ENCODE measurements around the gene CETP.

DNA sequence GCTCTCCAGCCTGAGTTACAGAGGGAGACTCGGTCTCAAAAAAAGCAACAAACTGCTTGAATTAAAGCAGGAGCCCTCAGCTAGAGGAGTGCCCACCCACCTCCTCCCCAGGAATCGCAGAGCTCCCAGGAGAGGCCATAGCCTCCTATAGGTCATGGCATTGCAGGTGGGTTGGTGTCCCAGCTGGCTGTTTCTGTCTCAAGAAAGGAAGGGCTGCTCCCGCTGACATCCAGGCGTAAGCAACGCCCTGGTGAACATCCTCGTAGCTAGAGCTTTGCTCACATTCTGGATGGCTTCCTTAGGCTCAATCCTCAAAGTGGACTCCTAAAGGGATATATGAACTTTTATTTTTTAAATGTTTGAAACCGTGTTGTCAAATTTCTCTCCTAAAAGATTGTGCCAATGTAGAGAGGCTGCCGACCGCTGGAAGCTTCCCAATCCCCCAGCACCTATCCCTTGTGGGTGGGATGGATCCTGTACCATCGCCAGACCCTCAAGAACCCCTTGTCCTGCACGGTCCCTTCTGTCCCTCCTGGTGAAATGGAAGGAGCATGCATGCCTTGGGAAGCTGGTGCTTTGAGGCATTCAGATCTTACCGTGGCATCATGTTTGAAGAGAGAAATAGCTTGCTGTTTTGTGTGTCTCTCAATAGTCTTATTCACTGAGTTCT, 33.5 kb downstream of the CETP start:
- TF ChIP-seq, protein P1, sequence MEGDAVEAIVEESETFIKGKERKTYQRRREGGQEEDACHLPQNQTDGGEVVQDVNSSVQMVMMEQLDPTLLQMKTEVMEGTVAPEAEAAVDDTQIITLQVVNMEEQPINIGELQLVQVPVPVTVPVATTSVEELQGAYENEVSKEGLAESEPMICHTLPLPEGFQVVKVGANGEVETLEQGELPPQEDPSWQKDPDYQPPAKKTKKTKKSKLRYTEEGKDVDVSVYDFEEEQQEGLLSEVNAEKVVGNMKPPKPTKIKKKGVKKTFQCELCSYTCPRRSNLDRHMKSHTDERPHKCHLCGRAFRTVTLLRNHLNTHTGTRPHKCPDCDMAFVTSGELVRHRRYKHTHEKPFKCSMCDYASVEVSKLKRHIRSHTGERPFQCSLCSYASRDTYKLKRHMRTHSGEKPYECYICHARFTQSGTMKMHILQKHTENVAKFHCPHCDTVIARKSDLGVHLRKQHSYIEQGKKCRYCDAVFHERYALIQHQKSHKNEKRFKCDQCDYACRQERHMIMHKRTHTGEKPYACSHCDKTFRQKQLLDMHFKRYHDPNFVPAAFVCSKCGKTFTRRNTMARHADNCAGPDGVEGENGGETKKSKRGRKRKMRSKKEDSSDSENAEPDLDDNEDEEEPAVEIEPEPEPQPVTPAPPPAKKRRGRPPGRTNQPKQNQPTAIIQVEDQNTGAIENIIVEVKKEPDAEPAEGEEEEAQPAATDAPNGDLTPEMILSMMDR (IDR thresholded peaks at IDR 0.05; ENCODE audit: low read depth, low read length, missing input control): no peak
- TF ChIP-seq, protein P2, sequence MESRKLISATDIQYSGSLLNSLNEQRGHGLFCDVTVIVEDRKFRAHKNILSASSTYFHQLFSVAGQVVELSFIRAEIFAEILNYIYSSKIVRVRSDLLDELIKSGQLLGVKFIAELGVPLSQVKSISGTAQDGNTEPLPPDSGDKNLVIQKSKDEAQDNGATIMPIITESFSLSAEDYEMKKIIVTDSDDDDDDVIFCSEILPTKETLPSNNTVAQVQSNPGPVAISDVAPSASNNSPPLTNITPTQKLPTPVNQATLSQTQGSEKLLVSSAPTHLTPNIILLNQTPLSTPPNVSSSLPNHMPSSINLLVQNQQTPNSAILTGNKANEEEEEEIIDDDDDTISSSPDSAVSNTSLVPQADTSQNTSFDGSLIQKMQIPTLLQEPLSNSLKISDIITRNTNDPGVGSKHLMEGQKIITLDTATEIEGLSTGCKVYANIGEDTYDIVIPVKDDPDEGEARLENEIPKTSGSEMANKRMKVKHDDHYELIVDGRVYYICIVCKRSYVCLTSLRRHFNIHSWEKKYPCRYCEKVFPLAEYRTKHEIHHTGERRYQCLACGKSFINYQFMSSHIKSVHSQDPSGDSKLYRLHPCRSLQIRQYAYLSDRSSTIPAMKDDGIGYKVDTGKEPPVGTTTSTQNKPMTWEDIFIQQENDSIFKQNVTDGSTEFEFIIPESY (IDR thresholded peaks at IDR 0.05): no peak
- TF ChIP-seq GABPA (IDR thresholded peaks at IDR 0.05 in 1 of 2, conservative IDR thresholded peaks at IDR 0.05 in 1 of 2) (no peak), TAF1 (conservative IDR thresholded peaks at IDR 0.05) (no peak), SP1 (IDR thresholded peaks at IDR 0.05) (no peak), NR2F2 (IDR thresholded peaks at IDR 0.05) (no peak), EGR1 (IDR thresholded peaks at IDR 0.05; ENCODE audit: low read depth in 2 of 2) (no peak), JUND (IDR thresholded peaks at IDR 0.05) (no peak), RAD21 (IDR thresholded peaks at IDR 0.05) (no peak), HNF4A (conservative IDR thresholded peaks at IDR 0.05) (no peak)
- TF ChIP-seq, protein P3, sequence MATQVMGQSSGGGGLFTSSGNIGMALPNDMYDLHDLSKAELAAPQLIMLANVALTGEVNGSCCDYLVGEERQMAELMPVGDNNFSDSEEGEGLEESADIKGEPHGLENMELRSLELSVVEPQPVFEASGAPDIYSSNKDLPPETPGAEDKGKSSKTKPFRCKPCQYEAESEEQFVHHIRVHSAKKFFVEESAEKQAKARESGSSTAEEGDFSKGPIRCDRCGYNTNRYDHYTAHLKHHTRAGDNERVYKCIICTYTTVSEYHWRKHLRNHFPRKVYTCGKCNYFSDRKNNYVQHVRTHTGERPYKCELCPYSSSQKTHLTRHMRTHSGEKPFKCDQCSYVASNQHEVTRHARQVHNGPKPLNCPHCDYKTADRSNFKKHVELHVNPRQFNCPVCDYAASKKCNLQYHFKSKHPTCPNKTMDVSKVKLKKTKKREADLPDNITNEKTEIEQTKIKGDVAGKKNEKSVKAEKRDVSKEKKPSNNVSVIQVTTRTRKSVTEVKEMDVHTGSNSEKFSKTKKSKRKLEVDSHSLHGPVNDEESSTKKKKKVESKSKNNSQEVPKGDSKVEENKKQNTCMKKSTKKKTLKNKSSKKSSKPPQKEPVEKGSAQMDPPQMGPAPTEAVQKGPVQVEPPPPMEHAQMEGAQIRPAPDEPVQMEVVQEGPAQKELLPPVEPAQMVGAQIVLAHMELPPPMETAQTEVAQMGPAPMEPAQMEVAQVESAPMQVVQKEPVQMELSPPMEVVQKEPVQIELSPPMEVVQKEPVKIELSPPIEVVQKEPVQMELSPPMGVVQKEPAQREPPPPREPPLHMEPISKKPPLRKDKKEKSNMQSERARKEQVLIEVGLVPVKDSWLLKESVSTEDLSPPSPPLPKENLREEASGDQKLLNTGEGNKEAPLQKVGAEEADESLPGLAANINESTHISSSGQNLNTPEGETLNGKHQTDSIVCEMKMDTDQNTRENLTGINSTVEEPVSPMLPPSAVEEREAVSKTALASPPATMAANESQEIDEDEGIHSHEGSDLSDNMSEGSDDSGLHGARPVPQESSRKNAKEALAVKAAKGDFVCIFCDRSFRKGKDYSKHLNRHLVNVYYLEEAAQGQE (IDR thresholded peaks at IDR 0.05): no peak
- TF ChIP-seq, protein P4, sequence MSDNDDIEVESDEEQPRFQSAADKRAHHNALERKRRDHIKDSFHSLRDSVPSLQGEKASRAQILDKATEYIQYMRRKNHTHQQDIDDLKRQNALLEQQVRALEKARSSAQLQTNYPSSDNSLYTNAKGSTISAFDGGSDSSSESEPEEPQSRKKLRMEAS (IDR thresholded peaks at IDR 0.05): no peak
- TF ChIP-seq, protein P5, sequence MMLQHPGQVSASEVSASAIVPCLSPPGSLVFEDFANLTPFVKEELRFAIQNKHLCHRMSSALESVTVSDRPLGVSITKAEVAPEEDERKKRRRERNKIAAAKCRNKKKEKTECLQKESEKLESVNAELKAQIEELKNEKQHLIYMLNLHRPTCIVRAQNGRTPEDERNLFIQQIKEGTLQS (IDR thresholded peaks at IDR 0.05): no peak

All from liver (tissue), 3 donors.